Measurements from ENCODE around the gene MKLN1.

DNA sequence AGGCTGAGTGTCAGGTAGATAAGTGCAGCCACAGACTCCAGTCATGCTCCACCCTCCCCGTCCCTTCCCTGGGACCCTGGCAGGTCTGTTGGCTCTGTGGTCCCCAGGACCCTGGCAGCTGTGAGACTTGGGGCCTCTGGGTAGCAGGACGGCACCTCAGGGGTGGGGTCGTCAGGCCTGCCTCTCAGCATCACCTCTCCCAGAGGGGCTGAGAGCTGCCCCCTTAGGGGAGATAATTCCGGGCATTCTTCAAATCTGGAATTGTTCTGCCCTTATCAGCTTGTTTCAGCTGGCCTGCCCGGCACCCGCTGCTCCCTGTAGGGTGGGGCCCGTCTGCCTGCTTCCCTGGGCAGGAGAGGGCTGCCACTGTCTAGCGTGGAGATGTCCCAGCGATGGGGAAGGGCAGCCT lies 205.5 kb downstream of the MKLN1 start:
- TF ChIP-seq, protein P1, sequence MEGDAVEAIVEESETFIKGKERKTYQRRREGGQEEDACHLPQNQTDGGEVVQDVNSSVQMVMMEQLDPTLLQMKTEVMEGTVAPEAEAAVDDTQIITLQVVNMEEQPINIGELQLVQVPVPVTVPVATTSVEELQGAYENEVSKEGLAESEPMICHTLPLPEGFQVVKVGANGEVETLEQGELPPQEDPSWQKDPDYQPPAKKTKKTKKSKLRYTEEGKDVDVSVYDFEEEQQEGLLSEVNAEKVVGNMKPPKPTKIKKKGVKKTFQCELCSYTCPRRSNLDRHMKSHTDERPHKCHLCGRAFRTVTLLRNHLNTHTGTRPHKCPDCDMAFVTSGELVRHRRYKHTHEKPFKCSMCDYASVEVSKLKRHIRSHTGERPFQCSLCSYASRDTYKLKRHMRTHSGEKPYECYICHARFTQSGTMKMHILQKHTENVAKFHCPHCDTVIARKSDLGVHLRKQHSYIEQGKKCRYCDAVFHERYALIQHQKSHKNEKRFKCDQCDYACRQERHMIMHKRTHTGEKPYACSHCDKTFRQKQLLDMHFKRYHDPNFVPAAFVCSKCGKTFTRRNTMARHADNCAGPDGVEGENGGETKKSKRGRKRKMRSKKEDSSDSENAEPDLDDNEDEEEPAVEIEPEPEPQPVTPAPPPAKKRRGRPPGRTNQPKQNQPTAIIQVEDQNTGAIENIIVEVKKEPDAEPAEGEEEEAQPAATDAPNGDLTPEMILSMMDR (IDR thresholded peaks at IDR 0.05) = no peak
- no peak for TF ChIP-seq POLR2A (IDR thresholded peaks at IDR 0.05)
